NCI-H187 (cell line): ENCODE data around the gene CTDSP2.
"Not testable (repeated sequence)": the region's sequence is repeated elsewhere in the genome, so short reads cannot be mapped to it uniquely, and the experiment has no call there.

Source experiments
- DNase-seq, 2 experiments: peaks; one replicate each; lab custom pipeline; 2025; lab: John Stamatoyannopoulos, UW

CTDSP2 gene

GRCh38 chr12:57846577-57847319, at the start of gene CTDSP2:
TSS of gene CTDSP2 (minus strand) at chr12:57846729. CDS start at chr12:57846435, 294 bp downstream.
- peak; percentile 99 for DNase-seq

- DNase-seq = no peak
Observed at GRCh38 chr12:57896115-57896433, 49.5 kb upstream of the CTDSP2 start.

- DNase-seq = no peak
Observed at GRCh38 chr12:57895389-57896114, 49.0 kb upstream of the CTDSP2 start.

- no peak for DNase-seq
Observed at GRCh38 chr12:57894399-57895292, 48.1 kb upstream of the CTDSP2 start.

GRCh38 chr12:57893431-57894353, 47.2 kb upstream of the CTDSP2 start:
- DNase-seq = no peak

- no peak for DNase-seq
Observed at GRCh38 chr12:57892232-57892972, 45.9 kb upstream of the CTDSP2 start.

- no peak for DNase-seq
Observed at GRCh38 chr12:57891542-57892228, 45.2 kb upstream of the CTDSP2 start.

- DNase-seq = no peak
Observed at GRCh38 chr12:57890191-57891115, 43.9 kb upstream of the CTDSP2 start.

- DNase-seq = peak in 1 of 2 experiments; percentile 26
Observed at GRCh38 chr12:57889500-57889989, 43.0 kb upstream of the CTDSP2 start.

- DNase-seq = peak; percentile 79 to 84
Observed at GRCh38 chr12:57888409-57889157, 42.1 kb upstream of the CTDSP2 start.

GRCh38 chr12:57887631-57888408, 41.3 kb upstream of the CTDSP2 start:
- peak in 1 of 2 experiments; percentile 16 for DNase-seq

- not testable (repeated sequence) for DNase-seq
Observed at GRCh38 chr12:57886964-57887363, 40.4 kb upstream of the CTDSP2 start.

GRCh38 chr12:57886542-57886941, 40.0 kb upstream of the CTDSP2 start:
- DNase-seq = peak in 1 of 2 experiments; percentile 32

- DNase-seq = no peak
Observed at GRCh38 chr12:57885207-57885606, 38.7 kb upstream of the CTDSP2 start.

GRCh38 chr12:57883700-57884099, 37.2 kb upstream of the CTDSP2 start:
- DNase-seq = no peak

- DNase-seq = no peak
Observed at GRCh38 chr12:57883057-57883456, 36.5 kb upstream of the CTDSP2 start.

- DNase-seq = no peak
Observed at GRCh38 chr12:57882575-57882974, 36.0 kb upstream of the CTDSP2 start.
